ENCODE measurements around the gene NRXN3. TPM values are rescaled to one million over a fixed set of nuclear protein-coding genes. Genes with fewer than 3 reads are reported as not detected.

NRXN3 gene
- polyA plus RNA-seq, 1 of the 3 experiments (the other 2 are of a cell fraction) = 1.6 TPM

DNA sequence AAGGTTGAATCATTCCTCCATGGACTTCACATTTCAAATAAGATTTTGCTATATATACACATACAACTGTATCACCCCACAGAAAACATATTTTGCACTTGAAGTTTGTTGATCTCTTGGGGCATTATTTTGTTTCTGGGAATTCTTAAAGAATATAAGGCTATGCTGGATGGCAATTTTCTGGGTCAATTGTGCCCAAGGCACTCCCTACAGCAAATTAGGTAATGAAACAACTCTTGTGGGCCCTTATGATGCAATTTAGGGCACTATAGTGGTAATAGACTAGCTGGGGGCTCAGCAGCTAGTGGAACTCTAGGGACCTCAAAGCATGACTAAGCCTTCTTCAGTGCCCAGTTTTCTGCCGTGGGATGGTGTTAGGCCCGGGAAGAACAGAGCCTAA, 444.4 kb downstream of the NRXN3 start:
- WGBS (ENCODE audit: low lambda C conversion rate) = 15% methylated on average over 2 of the region's 2 CpGs
- H3K4me1 ChIP-seq (ENCODE audit: control insufficient read depth in 1 of 2, insufficient read depth in 2 of 2, low read depth in 1 of 2, low read length in 1 of 2) = no peaks in the 10 kb centered on the region
- no peak overlapping the region for H3K4me2 ChIP-seq
- H3K4me3 ChIP-seq (ENCODE audit: low read depth in 2 of 2, low read length in 1 of 2) = no peak overlapping the region
- H3K9me2 ChIP-seq = no peaks in the 10 kb centered on the region
- H3K36me3 ChIP-seq (replicated peaks in 1 of 2; ENCODE audit: control insufficient read depth in 1 of 2, insufficient read depth in 2 of 2, low read length in 1 of 2) = no peaks in the 10 kb centered on the region
- H3K27me3 ChIP-seq (ENCODE audit: insufficient read depth) = no peaks in the 10 kb centered on the region
- CTCF ChIA-PET = no interaction called here
- POLR2A ChIA-PET = no interaction called here
- H3F3A ChIP-seq (replicated peaks; ENCODE audit: insufficient read depth) = no peaks in the 10 kb centered on the region
- no peak for DNase-seq
- no peaks in the 10 kb centered on the region for H3K79me2 ChIP-seq (ENCODE audit: insufficient read depth)
- no peak overlapping the region for H2AFZ ChIP-seq (ENCODE audit: low read depth)
- H3K9me3 ChIP-seq = no peaks in the 10 kb centered on the region
- TF ChIP-seq TCF12 (IDR thresholded peaks at IDR 0.05) (no peak), CHD2 (IDR thresholded peaks at IDR 0.05; ENCODE audit: low read length, partially characterized antibody) (no peak), ELF1 (IDR thresholded peaks at IDR 0.05) (no peak), JUND (IDR thresholded peaks at IDR 0.05) (no peak), MXI1 (IDR thresholded peaks at IDR 0.05; ENCODE audit: low read depth, low read length) (no peak), RCOR1 (IDR thresholded peaks at IDR 0.05; ENCODE audit: low read length) (no peak), EZH2phosphoT487 (IDR thresholded peaks at IDR 0.05; ENCODE audit: borderline replicate concordance, low read depth) (no peak), NFIC (IDR thresholded peaks at IDR 0.05; ENCODE audit: borderline replicate concordance) (no peak), EP300 (IDR thresholded peaks at IDR 0.05; ENCODE audit: borderline replicate concordance in 1 of 2, low read depth in 1 of 2, low read length in 1 of 2) (no peak), POLR2AphosphoS5 (IDR thresholded peaks at IDR 0.05; ENCODE audit: low read depth, low read length) (no peak), MEF2A (IDR thresholded peaks at IDR 0.05; ENCODE audit: borderline replicate concordance, low read depth) (no peak), TAF1 (IDR thresholded peaks at IDR 0.05; ENCODE audit: borderline replicate concordance, low read depth, low read length) (no peak), NRF1 (IDR thresholded peaks at IDR 0.05; ENCODE audit: low read depth, low read length) (no peak), ZBTB33 (IDR thresholded peaks at IDR 0.05; ENCODE audit: borderline replicate concordance, low read depth) (no peak)
- TF ChIP-seq, protein P1, sequence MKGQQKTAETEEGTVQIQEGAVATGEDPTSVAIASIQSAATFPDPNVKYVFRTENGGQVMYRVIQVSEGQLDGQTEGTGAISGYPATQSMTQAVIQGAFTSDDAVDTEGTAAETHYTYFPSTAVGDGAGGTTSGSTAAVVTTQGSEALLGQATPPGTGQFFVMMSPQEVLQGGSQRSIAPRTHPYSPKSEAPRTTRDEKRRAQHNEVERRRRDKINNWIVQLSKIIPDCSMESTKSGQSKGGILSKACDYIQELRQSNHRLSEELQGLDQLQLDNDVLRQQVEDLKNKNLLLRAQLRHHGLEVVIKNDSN (IDR thresholded peaks at IDR 0.05; ENCODE audit: borderline replicate concordance, low read depth) = no peak
- TF ChIP-seq, protein P2, sequence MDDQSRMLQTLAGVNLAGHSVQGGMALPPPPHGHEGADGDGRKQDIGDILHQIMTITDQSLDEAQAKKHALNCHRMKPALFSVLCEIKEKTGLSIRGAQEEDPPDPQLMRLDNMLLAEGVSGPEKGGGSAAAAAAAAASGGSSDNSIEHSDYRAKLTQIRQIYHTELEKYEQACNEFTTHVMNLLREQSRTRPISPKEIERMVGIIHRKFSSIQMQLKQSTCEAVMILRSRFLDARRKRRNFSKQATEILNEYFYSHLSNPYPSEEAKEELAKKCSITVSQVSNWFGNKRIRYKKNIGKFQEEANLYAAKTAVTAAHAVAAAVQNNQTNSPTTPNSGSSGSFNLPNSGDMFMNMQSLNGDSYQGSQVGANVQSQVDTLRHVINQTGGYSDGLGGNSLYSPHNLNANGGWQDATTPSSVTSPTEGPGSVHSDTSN (IDR thresholded peaks at IDR 0.05) = no peak
- H4K20me1 ChIP-seq (ENCODE audit: insufficient read depth) = no peaks in the 10 kb centered on the region
- no peak overlapping the region for H3K27ac ChIP-seq (ENCODE audit: low read depth in 2 of 2, low read length in 1 of 2)
- no peak overlapping the region for H3K9ac ChIP-seq

GRCh38 chr14:78617735-78618134, 447.6 kb downstream of the NRXN3 start:
- Histone ChIP-seq H4K20me1 (ENCODE audit: insufficient read depth) (no peaks in the 10 kb centered on the region), H3K4me1 (ENCODE audit: control insufficient read depth in 1 of 2, insufficient read depth in 2 of 2, low read depth in 1 of 2, low read length in 1 of 2) (no peaks in the 10 kb centered on the region), H3K27ac (ENCODE audit: low read depth in 2 of 2, low read length in 1 of 2) (no peak overlapping the region), H3K9me3 (no peaks in the 10 kb centered on the region), H3K4me2 (no peak overlapping the region), H2AFZ (ENCODE audit: low read depth) (no peak overlapping the region), H3K9me2 (no peaks in the 10 kb centered on the region), H3K79me2 (ENCODE audit: insufficient read depth) (no peaks in the 10 kb centered on the region), H3K9ac (no peak overlapping the region), H3F3A (replicated peaks; ENCODE audit: insufficient read depth) (no peaks in the 10 kb centered on the region), H3K36me3 (replicated peaks in 1 of 2; ENCODE audit: control insufficient read depth in 1 of 2, insufficient read depth in 2 of 2, low read length in 1 of 2) (no peaks in the 10 kb centered on the region), H3K27me3 (ENCODE audit: insufficient read depth) (no peaks in the 10 kb centered on the region), H3K4me3 (ENCODE audit: low read depth in 2 of 2, low read length in 1 of 2) (no peak overlapping the region)
- ChIA-PET CTCF (interaction anchor here (1.0 to 1.9 kb wide), 3 partner anchors 12 to 595 kb away, joined by 3 to 6 read pairs (median 4); no protein-coding TSS in a partner anchor), POLR2A (no interaction called here)
- DNase-seq = no peak
- 41% methylated on average over 5 of the region's 5 CpGs for whole genome bisulfite sequencing (ENCODE audit: low lambda C conversion rate)
- TF ChIP-seq POLR2AphosphoS5 (IDR thresholded peaks at IDR 0.05; ENCODE audit: low read depth, low read length) = no peak
- TF ChIP-seq MXI1 (IDR thresholded peaks at IDR 0.05; ENCODE audit: low read depth, low read length) = no peak
- TF ChIP-seq RXRA (IDR thresholded peaks at IDR 0.05; ENCODE audit: borderline replicate concordance, low read depth) = no peak
- TF ChIP-seq, protein P3, sequence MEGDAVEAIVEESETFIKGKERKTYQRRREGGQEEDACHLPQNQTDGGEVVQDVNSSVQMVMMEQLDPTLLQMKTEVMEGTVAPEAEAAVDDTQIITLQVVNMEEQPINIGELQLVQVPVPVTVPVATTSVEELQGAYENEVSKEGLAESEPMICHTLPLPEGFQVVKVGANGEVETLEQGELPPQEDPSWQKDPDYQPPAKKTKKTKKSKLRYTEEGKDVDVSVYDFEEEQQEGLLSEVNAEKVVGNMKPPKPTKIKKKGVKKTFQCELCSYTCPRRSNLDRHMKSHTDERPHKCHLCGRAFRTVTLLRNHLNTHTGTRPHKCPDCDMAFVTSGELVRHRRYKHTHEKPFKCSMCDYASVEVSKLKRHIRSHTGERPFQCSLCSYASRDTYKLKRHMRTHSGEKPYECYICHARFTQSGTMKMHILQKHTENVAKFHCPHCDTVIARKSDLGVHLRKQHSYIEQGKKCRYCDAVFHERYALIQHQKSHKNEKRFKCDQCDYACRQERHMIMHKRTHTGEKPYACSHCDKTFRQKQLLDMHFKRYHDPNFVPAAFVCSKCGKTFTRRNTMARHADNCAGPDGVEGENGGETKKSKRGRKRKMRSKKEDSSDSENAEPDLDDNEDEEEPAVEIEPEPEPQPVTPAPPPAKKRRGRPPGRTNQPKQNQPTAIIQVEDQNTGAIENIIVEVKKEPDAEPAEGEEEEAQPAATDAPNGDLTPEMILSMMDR (IDR thresholded peaks at IDR 0.05) = no peak
- no peak for TF ChIP-seq SIN3A (IDR thresholded peaks at IDR 0.05; ENCODE audit: borderline replicate concordance, low read depth, low read length)
- TF ChIP-seq NFIC (IDR thresholded peaks at IDR 0.05; ENCODE audit: borderline replicate concordance) = no peak
- TF ChIP-seq EZH2phosphoT487 (IDR thresholded peaks at IDR 0.05; ENCODE audit: borderline replicate concordance, low read depth) = no peak
- no peak for TF ChIP-seq TCF12 (IDR thresholded peaks at IDR 0.05)
- no peak for TF ChIP-seq GATA2 (CRISPR knock-in tag; IDR thresholded peaks at IDR 0.05)
- no peak for TF ChIP-seq MAX (IDR thresholded peaks at IDR 0.05; ENCODE audit: low read depth)
- no peak for TF ChIP-seq EP300 (IDR thresholded peaks at IDR 0.05; ENCODE audit: borderline replicate concordance in 1 of 2, low read depth in 1 of 2, low read length in 1 of 2)
- TF ChIP-seq RFX5 (IDR thresholded peaks at IDR 0.05; ENCODE audit: low read length) = no peak
- TF ChIP-seq, protein P1 (IDR thresholded peaks at IDR 0.05; ENCODE audit: borderline replicate concordance, low read depth) = no peak

Data from SK-N-SH (cell line).